NT2/D1 (cell line): Measurements from ENCODE around the gene KIF7.

Experiments
- DNase-seq: peaks from one replicate; pipeline ENCODE4 v3.0.0-alpha.2; 2011; ENCODE audit warnings: low read depth, low spot score
- H3K27me3 ChIP-seq: 2 replicates; pipeline ENCODE4 v1.6.0; 2011; ENCODE audit warnings: mild to moderate bottlenecking; ENCODE audit not compliant: insufficient read length, insufficient read depth
- H3K36me3 ChIP-seq: 2 replicates; pipeline ENCODE4 v1.6.1; 2011; ENCODE audit warnings: mild to moderate bottlenecking, low read length, mixed read lengths; ENCODE audit not compliant: insufficient read depth, insufficient read length
- H3K4me1 ChIP-seq: 2 replicates; pipeline ENCODE4 v1.5.1; 2011; ENCODE audit not compliant: insufficient read depth, insufficient read length
- H3K4me3 ChIP-seq: 2 replicates; pipeline ENCODE4 v1.5.1; 2011; ENCODE audit warnings: low read depth; ENCODE audit not compliant: insufficient read length
- H3K9ac ChIP-seq: 2 replicates; pipeline ENCODE4 v1.6.0; 2011; ENCODE audit warnings: low read depth; ENCODE audit not compliant: insufficient read length
- H3K9me3 ChIP-seq: 2 replicates; pipeline ENCODE4 v1.5.1; 2011; ENCODE audit warnings: mild to moderate bottlenecking, low read length; ENCODE audit not compliant: insufficient read depth
- SUZ12 ChIP-seq: IDR thresholded peaks from 2 replicates; pipeline ENCODE4 v1.6.1; 2011; ENCODE audit not compliant: insufficient read length, insufficient read depth; ENCODE audit errors: extremely low read depth
- YY1 ChIP-seq: IDR thresholded peaks from 2 replicates; pipeline ENCODE4 v1.6.1; 2011; ENCODE audit not compliant: insufficient read length, insufficient read depth
- ZNF274 ChIP-seq: IDR thresholded peaks from 2 replicates; pipeline ENCODE4 v1.6.1; 2011; ENCODE audit warnings: mild to moderate bottlenecking, low read depth, low read length

The KIF7 gene

GRCh38 chr15:89659295-89659694 is 4.0 kb upstream of the KIF7 start:
- Histone ChIP-seq H3K36me3 (no peaks in the 10 kb centered on the region), H3K4me3 (no peak overlapping the region), H3K9ac (no peak overlapping the region), H3K9me3 (no peaks in the 10 kb centered on the region), H3K4me1 (peaks cover 7% of the 10 kb centered on the region), H3K27me3 (peaks cover 10% of the 10 kb centered on the region)
- TF ChIP-seq ZNF274: no peak
- no peak for TF ChIP-seq YY1
- no peak for TF ChIP-seq SUZ12
- DNase-seq: no peak

DNA sequence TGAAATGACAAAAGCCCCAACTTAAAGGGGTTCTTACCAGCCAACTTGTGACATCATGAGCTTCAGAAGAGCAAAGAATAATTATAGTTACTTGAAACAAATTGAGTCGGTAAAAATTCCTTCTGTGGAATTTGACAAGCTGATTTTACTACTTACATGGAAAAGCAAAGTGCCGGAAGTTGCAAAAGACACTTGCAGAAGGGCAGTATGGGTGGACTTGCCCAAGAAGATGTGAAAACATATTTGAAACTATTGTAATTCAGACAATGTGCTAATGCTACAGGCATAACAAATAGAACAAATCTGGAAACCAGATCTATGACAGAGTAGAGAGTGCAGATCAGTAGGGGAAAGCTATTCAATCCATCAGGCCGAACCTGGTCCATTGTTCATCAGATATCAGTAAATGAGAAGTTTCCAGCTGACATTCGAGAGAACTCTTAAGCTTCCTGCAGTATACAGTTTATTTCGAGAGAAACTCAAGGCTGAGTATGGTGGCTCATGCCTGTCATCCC is 2.5 kb upstream of the KIF7 start:
- TF ChIP-seq SUZ12: no peak
- TF ChIP-seq ZNF274: no peak
- TF ChIP-seq YY1: no peak
- Histone ChIP-seq H3K4me3 (no peak overlapping the region), H3K9me3 (no peaks in the 10 kb centered on the region), H3K36me3 (peaks cover 8% of the 10 kb centered on the region), H3K9ac (no peak overlapping the region), H3K4me1 (peaks cover 7% of the 10 kb centered on the region), H3K27me3 (peaks cover 10% of the 10 kb centered on the region)
- no peak for DNase-seq

- no peak for DNase-seq
- Histone ChIP-seq H3K27me3 (peaks cover 10% of the 10 kb centered on the region), H3K9me3 (no peaks in the 10 kb centered on the region), H3K4me1 (peaks cover 3% of the 10 kb centered on the region), H3K4me3 (no peak overlapping the region), H3K36me3 (peaks cover 22% of the 10 kb centered on the region), H3K9ac (no peak overlapping the region)
- TF ChIP-seq YY1 (no peak), ZNF274 (no peak), SUZ12 (no peak)
Observed at GRCh38 chr15:89656116-89656815, 999 bp upstream of the KIF7 start.

DNA sequence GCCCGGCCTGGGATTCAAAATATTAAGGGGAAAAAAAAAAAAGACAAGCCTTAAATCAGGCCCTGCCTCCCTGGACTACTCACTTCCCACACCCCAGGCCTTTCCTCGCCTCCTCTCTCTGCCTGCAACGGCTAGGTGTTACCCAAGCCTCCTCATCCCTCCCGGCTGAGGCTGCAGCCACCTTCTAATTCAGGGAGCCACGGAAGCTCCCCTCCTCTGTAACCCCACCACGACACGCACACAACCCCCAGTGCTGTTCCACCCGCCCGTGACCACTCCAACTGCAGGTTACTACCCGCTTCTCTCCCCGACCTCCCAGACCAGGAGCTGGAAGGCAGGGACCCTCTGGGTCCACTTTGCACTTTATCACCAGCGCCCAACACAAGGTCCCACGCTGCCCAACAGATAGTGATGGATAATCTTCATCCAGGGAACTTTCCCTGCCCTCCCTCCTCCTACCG is 936 bp downstream of the KIF7 start:
- DNase-seq: no peak
- H3K36me3 ChIP-seq: peaks cover 33% of the 10 kb centered on the region
- no peaks in the 10 kb centered on the region for H3K9me3 ChIP-seq
- peaks cover 10% of the 10 kb centered on the region for H3K27me3 ChIP-seq
- H3K4me3 ChIP-seq: peak overlapping the region; percentile 95
- peaks cover 3% of the 10 kb centered on the region for H3K4me1 ChIP-seq
- H3K9ac ChIP-seq: peak overlapping the region; percentile 88
- no peak for TF ChIP-seq YY1
- no peak for TF ChIP-seq SUZ12
- TF ChIP-seq ZNF274: no peak

GRCh38 chr15:89653578-89653977 is 1.7 kb downstream of the KIF7 start:
- H3K9me3 ChIP-seq: no peaks in the 10 kb centered on the region
- H3K9ac ChIP-seq: no peak overlapping the region
- DNase-seq: no peak
- H3K27me3 ChIP-seq: peaks cover 10% of the 10 kb centered on the region
- H3K4me3 ChIP-seq: no peak overlapping the region
- peaks cover 3% of the 10 kb centered on the region for H3K4me1 ChIP-seq
- TF ChIP-seq ZNF274 (no peak), SUZ12 (no peak), YY1 (no peak)
- H3K36me3 ChIP-seq: peaks cover 40% of the 10 kb centered on the region

- no peak for TF ChIP-seq ZNF274
- TF ChIP-seq YY1: no peak
- no peak for TF ChIP-seq SUZ12
- peaks cover 49% of the 10 kb centered on the region for H3K36me3 ChIP-seq
- no peak overlapping the region for H3K9ac ChIP-seq
- peaks cover 10% of the 10 kb centered on the region for H3K27me3 ChIP-seq
- H3K9me3 ChIP-seq: no peaks in the 10 kb centered on the region
- H3K4me3 ChIP-seq: no peak overlapping the region
- no peak for DNase-seq
- peaks cover 3% of the 10 kb centered on the region for H3K4me1 ChIP-seq
Observed at GRCh38 chr15:89652666-89653065, 2.6 kb downstream of the KIF7 start.

DNA sequence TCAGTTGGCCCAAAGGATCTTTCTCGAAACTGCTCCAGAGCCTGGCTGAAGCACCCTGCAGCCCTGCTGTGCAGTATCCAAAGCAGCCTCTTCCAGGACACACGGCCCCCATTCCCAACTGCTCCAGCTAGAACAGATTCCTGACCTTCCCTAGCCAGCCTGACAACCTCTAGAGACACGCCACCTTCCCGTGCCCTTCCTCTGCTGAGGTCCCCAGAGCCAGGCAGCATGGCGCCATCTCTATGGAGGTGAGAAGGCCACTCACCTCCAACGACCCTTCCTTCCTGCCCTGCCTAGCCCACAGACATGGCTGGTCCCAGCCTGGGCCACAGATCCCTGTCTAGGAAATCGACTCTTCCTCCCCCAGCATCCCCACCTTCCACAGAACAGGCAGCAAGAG is 3.1 kb downstream of the KIF7 start:
- no peaks in the 10 kb centered on the region for H3K9me3 ChIP-seq
- TF ChIP-seq YY1: no peak
- TF ChIP-seq SUZ12: no peak
- no peak for TF ChIP-seq ZNF274

More for the DNA sequence above, 3.1 kb downstream of the KIF7 start:
- H3K9ac ChIP-seq: no peak overlapping the region
- H3K36me3 ChIP-seq: peaks cover 55% of the 10 kb centered on the region
- DNase-seq: no peak
- peaks cover 7% of the 10 kb centered on the region for H3K4me1 ChIP-seq
- H3K27me3 ChIP-seq: peaks cover 10% of the 10 kb centered on the region
- H3K4me3 ChIP-seq: no peak overlapping the region
